SK-MEL-5 (cell line): ENCODE measurements around the gene ZNF587. TPM values are rescaled to one million over a fixed set of nuclear protein-coding genes. Genes with fewer than 3 reads are reported as not detected.
A peak's percentile ranks its signal among the peaks of the same experiment; 100 is the strongest.
"Not testable (repeated sequence)": the region's sequence is repeated elsewhere in the genome, so short reads cannot be mapped to it uniquely, and the experiment has no call there.

Source experiments
- DNase-seq: peaks from one replicate; pipeline ENCODE4 v3.0.0-alpha.2; 2016; ENCODE audit warnings: low read depth, low spot score
- in situ Hi-C: cut with HindIII; loops from 2 replicates; pipeline ENCODE4 v1.10.0; 2016; ENCODE audit warnings: low sequenced_read_pairs, high pct_unique_total_duplicates, low pct_unique_long_range_greater_than_20kb
- total RNA-seq: library from RNA; depleted of rRNA; stranded (reverse); fragments of >200 nt; shearing (Covaris generic); gene quantifications from 2 replicates; pipeline ENCODE4 v1.2.3, GENCODE V29; 2014

Gene ZNF587
- total RNA-seq, 1 experiment from 2014 or later, result 10.2 TPM

GRCh38 chr19:57819475-57820148, 30.0 kb upstream of the ZNF587 start:
- in situ Hi-C loops, result no loop called here
- peak; percentile 91 for DNase-seq

GRCh38 chr19:57820599-57820998, 29.1 kb upstream of the ZNF587 start:
- in situ Hi-C loops, result no loop called here
- DNase-seq, result no peak

DNA sequence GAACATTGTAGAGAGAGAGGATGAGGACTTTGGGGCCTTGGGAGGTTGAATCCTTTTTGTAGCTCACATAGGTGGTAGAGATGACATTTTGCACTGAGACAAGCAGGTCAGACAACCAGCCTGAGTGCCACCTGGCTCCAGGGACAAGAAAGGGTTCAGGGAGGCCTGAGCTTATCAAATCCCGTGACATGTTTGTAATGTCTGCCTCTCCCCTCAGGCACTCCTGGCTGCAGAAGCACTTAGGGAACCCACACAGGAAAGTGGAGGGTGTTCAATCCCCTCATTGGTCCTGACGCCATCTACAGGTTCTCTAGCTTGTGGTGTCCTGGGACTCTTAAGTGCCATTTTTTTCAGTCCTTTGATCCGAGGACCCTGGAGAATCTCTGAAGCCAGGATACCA, 28.6 kb upstream of the ZNF587 start:
- in situ Hi-C loops, DNase-seq: not testable (repeated sequence)

GRCh38 chr19:57821501-57821900, 28.2 kb upstream of the ZNF587 start:
- in situ Hi-C loops, DNase-seq: not testable (repeated sequence)

- DNase-seq, in situ Hi-C loops: not testable (repeated sequence)
These were observed 26.5 kb upstream of the ZNF587 start for GRCh38 chr19:57823155-57823554.

GRCh38 chr19:57823608-57824007, 26.1 kb upstream of the ZNF587 start:
- DNase-seq, in situ Hi-C loops: not testable (repeated sequence)

DNA sequence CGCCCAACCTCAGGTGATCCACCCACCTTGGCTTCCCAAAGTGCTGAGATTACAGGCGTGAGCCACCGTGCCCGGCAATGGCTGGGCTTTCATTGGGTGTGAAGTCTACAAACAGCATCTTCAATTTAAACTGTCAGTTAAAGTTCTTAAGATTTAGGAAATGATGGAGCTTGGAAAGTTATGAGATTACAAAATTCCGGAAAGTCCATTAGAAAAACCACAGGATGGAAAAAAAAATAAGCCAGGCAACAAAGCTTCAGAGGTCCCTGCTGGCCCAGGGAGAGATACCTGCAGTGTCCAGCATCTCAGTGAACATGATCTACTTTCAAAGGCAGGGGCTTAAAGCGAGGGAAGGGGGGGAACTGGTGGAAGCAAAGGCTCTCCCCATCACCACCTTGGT, 24.1 kb upstream of the ZNF587 start:
- DNase-seq, result no peak
- in situ Hi-C loops, result no loop called here

DNA sequence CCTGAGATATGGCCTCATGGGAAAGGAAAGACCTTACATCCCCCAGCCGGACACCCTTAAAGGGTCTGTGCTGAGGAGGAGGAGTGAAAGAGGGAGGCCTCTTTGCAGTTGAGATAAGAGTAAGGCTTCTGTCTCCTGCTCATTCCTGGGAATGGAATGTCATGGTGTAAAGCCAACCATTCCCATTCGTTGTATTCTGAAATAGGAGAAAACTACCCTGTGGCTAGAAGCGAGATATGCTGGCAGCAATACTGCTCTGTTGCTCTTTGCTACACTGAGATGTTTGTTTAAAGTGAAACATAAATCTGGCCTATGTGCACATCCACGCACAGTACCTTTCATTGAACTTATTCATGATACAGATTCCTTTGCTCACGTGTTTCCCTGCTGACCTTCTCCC, 20.3 kb upstream of the ZNF587 start:
- DNase-seq, result peak; percentile 71
- in situ Hi-C loops, result no loop called here

GRCh38 chr19:57830071-57830602, 19.5 kb upstream of the ZNF587 start, which contains the start of gene ZNF587B:
TSS of gene ZNF587B (plus strand) at chr19:57830299. CDS start at chr19:57830529, 230 bp downstream.
- in situ Hi-C loops, result no loop called here
- DNase-seq, result no peak

- DNase-seq, in situ Hi-C loops: not testable (repeated sequence)
These were observed 12.7 kb upstream of the ZNF587 start for GRCh38 chr19:57836991-57837390.

DNA sequence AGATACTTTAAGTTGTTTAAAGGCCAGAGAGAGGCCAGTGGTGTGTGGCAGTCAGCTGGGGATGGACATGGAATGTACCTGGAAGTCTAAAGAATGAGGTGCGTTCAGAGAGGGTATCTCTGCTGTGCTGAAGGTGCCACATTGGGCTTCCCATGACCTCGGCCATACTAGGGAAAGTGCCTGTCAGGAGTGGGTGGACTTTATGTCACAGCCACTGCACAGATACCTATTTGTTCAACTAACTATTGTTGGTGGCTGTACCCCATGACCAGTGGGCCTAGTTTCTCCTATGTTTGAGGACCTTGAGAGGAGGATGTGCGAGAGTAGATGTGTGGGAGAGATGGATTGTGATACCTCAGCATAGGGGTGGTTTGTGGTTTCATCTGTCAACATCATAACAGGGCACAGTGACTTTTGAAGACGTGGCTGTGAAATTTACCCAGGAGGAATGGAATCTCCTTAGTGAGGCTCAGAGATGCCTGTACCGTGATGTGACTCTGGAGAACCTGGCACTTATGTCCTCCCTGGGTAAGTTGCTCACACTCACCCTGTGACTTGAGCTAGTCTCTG, 11.0 kb upstream of the ZNF587 start:
- in situ Hi-C loops, DNase-seq: not testable (repeated sequence)

DNA sequence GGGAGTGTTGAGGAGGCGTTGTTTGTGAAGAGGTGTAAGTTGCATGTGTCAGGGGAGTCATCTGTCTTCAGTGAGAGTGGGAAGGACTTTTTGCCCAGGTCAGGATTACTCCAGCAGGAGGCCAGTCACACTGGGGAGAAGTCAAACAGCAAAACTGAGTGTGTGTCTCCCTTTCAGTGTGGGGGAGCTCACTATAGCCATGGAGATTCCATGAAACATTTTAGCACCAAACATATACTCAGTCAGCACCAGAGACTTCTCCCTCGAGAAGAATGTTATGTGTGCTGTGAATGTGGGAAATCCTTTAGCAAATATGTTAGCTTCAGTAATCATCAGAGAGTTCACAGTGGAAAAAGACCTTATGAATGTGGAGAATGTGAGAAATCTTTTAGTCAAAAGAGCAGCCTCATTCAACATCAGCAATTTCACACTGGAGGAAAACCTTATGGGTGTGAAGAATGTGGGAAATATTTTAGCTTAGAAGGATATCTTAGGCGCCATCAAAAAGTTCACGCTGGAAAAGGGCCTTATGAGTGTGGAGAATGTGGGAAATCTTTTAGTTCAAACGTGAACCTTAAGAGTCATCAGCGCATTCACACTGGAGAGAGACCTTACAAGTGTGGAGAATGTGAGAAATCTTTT, 8.4 kb upstream of the ZNF587 start:
- no peak for DNase-seq
- in situ Hi-C loops, result no loop called here

DNA sequence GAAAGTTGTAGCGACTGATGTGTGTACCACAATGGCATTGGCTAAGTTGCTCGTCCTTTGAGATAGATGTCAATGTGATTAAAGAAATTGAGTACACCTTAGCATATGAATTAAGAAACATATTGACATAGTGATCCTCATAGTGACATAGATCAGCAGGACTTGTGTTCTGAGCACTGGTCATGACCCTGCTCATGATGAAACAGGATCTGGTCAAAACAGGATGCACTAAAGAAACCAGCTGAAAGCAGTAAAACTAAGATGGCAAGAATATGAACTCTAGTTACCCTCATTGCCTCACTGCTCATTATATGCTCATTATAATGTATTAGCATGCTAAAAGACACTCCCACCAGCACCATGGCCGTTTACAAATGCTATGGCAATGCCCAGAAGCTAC, 2.5 kb upstream of the ZNF587 start:
- in situ Hi-C loops, DNase-seq: not testable (repeated sequence)

GRCh38 chr19:57849162-57849665, 445 bp upstream of the ZNF587 start:
- in situ Hi-C loops, DNase-seq: not testable (repeated sequence)

- no peak for DNase-seq
- in situ Hi-C loops, result no loop called here
These were observed 926 bp downstream of the ZNF587 start for GRCh38 chr19:57850553-57851017.

DNA sequence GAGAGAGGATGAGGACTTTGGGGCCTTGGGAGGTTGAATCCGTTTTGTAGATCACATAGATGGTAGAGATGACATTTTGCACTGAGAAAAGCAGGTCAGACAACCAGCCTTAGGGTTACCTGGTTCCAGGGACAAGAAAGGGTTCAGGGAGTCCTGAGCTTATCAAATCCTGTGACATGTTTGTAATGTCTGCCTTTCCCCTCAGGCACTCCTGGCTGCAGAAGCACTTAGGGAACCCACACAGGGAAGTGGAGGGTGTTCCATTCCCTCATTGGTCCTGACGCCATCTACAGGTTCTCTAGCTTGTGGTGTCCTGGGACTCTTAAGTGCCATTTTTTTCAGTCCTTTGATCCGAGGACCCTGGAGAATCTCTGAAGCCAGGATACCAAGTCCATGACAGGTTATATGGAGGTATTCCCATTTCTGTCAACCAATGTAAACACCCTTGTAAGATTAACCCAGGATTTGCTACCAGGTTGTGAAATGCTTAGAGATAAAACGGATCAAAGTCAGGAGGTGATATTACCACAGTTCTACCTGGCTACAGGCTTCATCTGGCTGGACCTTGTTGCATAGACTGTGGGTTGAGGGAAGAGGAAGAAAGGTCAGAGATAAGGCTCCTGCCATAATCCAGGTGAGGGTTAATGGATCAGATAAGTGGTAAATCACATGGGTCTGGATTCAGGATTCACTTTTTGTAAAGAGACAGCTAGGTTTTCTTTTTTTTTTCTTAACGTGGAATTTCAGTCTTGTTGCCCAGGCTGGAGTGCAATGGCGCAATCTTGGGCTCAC, 2.3 kb downstream of the ZNF587 start:
- in situ Hi-C loops, DNase-seq: not testable (repeated sequence)

DNA sequence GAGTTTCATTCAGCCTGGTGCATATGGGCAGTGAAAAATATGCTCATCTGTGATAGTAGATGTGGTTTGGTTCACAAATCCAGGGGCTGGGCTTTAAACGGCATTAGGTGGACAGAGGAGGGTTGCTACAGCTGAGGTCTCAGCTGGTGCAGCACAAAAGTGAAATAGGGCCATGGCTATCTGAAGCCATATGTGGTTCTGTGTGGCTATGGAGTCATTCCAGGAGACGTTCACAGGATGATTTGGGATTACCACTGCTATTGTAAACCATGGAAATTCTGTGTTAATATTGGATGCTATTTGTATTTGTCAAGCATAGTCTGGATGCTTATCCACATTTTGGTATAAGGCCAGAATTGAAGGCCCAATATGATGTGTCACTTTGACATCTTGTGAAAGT, 4.5 kb downstream of the ZNF587 start:
- DNase-seq, in situ Hi-C loops: not testable (repeated sequence)
